Lung microvascular endothelial cell (primary cell): Measurements from ENCODE around the gene NHS. TPM values are rescaled to one million over a fixed set of nuclear protein-coding genes. Genes with fewer than 3 reads are reported as not detected.

Experiments used
- DNase-seq, 2 donors: peaks; one replicate each; pipeline versions ENCODE4 v3.0.0 to v3.0.0-alpha.2; 2010; ENCODE audit warnings: low read depth in 2 of 2
- total RNA-seq: library from RNA; depleted of rRNA; stranded (reverse); fragments of >200 nt; gene quantifications from 2 replicates; pipeline ENCODE4 v1.2.1, GENCODE V29; 2014

Gene NHS
- total RNA-seq, 1 donor from 2014 or later: under 0.01 TPM

DNA sequence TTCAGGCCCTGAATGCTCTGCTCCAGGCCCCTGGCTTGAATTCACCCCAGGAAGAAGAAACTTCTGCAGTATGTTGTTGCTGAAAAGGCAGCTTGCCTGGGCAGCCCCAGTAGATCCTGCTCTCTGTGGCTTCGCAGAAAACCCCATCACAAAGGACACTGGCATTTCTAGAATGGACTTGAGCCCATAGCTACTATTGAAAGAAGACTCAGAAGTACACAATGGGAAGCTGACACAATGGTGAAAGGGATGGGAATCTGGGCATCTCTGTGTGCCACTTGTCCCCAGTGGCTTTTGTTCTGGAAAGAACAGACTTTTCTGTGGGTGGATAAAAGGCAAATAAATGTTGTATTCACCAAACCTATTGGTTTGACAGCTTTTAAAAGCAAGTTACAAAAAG, 294.9 kb downstream of the NHS start:
- no peak for DNase-seq

DNA sequence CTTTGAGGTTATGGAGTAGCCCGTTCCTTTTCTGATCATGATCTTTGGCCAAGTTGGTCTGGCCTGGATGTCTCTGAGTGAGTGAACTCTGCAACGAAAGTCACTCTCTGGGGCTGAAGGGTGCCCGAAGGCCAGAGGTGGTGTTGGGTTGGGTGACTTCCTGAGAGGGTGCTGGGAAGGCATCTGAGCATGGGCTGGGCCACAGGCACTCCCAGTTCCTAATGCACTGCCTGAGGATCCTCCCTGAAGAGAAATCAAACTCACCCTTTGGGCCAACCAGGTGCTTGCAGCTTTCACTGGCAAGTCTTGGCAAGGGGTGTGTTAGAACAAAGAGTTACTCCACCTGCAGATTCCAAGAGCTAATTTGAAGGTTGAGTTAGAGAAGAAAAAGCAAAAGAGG, 295.9 kb downstream of the NHS start:
- no peak for DNase-seq

DNA sequence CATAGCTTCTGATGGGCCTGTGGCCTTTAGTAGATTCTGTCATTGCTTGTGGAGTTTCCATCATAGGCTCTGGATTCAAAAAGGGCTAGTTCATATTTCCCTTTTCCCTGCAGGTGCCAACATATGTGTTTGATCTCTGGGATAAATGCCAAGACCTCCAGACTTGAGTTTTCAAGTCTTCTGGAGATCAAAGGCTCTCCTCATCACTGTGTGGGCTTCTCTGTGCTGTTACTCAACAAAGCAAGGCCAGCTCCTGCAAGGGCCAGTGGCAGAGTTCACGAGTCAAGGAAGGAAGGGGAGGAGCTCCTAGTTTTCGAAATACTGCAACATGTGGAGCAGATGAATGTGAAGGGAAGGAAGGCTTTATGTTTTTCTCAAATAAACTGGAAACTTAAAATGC, 299.6 kb downstream of the NHS start:
- DNase-seq: peak; percentile 6 to 7

DNA sequence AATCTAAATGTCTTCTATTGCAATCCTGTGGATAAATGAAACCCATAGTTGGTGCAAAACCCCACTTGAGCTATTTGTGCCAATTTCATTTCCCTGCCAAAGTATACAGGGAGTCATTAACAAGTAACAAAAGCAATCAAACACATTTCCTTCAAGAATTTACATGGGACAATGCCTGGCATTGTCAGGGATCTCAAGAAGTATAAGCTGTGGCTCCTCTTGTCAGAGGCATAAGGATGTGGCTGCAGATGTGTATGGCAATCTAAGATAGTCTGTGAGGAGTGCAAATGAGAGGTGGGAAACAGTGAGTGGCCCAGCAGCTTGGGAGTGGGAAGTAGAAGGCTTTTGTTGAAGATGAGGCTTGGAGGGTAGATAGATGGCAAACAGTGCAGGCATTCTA, 304.3 kb downstream of the NHS start:
- no peak for DNase-seq

DNA sequence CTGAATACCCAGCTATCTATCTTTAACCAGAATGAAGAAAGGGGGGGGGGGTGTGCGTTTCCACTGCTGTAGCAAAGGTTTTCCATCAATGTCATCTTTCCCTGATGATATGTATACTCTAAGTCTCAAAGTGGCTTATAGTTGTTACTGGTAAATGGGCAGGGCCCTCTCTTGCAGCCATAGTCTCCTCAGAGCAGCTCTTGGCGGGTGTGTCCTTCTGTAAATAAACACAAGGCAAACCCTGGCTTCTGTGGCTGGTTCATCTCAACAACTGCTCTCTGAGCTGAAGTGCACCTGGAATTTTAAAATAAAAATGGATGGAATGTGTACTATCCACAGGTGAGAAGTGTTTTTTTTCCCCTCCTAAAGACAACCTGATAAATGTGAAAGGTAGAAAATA, 304.8 kb downstream of the NHS start:
- DNase-seq: no peak

DNA sequence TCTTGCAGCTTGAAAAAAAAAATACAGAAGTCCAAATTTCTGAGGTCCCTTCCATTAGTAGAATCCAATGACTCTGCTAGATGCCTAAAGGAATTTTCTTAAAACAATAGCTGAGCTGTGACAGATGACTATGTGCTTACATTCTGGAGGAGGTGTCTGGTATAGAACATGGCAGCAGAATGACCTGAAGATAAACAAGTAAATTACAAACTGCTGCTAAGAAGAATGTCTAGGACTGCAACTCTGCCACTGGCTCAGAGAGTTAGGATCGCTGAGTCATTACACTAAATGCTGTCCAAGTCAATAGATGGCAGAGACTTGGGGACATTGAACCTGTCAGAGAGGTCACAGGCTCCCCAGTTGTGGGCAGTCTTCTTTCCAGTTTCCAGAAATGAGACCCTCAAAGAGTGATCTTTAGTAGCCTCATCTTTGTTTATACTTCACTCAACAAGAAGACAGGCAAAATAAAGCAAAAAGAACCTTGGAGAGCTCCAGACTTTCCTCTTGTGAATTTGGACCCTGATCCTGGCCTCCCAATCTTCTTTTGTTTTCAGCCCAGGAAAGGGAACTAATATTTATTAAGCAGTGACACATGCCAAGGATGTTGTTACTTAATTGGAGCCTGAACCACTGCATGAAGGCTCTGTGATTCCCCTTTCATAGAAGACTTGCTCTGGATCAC, 305.9 kb downstream of the NHS start:
- no peak for DNase-seq

DNA sequence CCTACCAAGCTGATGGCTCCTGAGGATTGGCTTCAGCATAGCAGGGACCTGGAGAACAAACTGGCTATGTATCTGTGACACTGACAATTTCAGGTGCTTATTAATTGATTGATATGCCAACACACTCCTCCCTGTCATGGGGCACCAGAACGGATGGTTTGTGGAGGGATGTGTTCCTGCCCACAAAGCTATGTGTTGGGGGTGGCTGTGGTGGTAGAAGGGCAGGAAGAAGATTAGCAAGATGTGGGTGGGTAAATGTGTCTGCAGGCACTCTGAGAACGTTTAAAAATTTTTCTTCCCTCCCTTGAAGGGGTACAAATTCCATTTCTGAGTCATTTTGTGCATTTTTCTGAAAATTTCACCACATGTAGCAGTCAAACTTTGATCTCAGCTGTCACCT, 307.3 kb downstream of the NHS start:
- no peak for DNase-seq

DNA sequence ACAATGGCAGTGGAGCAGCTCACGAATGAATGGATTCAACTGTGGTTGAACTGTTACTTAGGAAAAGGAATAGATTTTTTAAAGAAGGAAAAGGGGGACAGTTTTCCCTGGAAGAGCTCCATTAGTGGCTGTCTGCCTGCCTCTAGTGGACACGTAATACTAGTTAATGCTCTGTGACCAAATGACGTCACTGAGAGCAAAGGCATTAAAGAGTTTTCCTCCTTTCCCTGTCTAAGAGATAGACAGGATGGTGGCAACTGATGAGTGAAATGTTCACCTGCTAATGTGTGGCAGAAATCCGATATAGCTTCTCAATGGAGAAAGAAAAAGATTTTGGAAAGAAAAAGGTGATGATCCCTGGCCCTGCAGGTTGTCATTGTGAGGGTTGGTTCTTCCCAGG, 310.0 kb downstream of the NHS start:
- DNase-seq: no peak

DNA sequence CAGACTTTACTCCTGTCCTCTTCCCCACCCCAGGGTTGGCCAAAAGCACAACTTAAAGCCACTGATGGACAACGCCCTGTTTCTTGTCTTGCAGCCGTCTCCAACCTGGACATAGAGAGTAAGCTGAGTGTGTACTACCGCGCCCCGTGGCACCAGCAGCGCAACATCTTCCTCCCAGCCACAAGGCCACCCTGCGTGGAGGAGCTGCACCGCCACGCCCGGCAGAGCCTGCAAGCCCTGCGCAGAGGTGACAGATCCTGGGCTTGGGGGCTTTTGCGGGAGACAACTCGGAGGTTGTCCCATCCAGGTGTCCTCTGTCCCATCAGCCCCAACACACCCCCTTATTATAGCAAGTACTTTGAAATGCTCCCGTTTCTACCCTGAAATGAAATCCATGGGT, 312.6 kb downstream of the NHS start:
- DNase-seq: no peak

DNA sequence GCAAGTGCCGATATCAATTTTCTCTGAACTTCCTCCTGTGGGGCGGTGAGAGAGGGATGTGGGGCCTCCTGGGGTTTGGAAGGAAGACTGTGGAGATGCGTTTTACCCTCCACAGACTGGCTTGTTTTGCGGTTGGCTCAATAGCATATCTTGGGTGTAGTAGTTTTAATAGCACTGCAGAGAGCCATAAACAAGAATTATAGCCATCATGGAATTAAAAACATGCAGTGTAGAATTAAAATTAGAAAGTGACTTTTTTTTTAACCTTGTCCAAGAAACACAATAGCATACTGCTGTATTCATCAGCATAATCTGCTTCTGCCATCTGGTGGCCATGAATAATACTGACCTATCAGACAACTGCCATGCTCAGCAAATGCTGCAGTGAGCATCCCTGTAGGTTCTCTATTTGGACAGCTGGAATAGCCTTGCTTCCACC, 315.0 kb downstream of the NHS start:
- peak; percentile 68 to 81 for DNase-seq

DNA sequence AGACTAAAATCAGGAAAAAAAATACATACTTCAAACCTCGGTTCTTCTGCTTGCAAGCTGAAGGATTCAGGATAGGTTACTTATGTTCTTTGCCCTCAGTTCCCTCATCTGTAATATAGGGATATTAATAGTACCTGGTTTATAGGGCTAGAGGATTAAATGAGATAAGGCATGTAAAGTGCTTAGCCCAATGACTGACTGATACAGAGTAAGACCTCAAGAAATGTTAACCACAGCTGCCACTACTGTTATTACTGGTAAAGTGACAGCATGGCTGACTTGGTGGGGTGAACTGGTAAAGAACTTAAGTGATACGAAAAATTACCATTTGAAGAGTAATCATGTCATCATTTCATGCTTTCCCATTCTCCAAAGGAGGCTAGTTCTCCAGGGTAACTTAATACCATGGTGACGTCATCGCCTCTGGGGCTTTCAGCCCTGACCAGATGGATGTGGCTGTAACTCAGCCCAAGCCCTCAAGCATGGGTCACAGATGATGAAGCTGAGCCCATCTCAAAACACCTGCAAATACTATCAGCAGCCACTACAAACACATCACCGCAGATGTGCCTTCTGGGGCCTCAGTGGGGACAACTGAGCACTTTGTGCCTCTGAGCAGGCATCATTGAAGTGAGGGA, 317.8 kb downstream of the NHS start:
- no peak for DNase-seq

DNA sequence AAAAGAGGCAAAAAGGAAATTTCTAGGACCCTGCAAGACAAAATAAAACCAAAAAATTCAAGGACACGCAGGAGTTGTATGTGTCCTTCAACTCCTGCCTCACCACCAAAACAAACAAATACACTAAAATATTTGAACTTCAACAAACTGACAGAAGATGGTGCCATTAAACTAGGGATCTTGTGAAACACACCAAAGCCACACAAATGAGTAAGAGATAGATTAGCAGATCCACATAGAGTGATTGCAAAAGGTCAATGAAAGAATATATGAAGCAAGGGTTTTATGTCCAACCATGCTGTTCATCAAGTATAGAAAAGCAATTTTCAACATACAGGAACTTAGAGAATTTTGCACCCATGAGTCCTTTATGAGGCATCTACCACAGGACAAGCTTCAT, 322.2 kb downstream of the NHS start:
- DNase-seq: peak; percentile 2 to 52

DNA sequence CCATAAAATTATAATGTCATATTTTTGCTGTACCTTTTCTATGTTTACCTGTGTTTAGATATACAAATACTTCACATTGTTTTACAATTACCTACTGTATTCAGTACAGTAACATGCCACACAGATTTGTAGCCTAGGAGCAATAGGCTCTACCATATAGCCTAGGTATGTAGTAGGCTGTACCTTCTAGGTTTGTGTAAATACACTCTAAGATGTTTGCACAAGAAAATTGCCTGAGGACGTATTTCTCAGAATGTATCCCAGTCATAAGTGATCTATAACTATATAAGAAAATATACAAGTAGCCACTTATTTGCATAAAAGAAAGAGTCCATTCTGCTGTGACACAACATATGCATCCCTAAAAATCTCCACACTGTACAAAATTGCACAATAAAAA, 326.0 kb downstream of the NHS start:
- DNase-seq: no peak

DNA sequence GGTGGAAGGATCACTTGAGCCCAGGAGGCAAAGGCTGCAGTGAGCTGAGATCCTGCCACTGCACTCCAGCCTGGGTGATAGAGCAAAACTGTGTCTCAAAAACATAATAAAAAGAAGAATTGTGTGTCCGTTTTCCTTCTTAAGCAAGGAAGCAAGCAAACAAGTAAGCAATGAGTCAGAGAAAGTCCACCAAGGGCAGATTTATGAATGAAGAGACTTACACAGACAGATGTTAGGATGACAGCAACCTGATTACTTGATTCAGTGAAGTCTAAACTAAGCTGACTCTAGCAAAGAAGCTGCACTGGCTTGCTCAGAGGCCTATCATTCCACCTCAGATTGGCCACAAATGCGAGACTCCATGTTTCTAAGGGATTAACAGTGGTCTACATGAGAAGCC, 328.2 kb downstream of the NHS start:
- DNase-seq: no peak

DNA sequence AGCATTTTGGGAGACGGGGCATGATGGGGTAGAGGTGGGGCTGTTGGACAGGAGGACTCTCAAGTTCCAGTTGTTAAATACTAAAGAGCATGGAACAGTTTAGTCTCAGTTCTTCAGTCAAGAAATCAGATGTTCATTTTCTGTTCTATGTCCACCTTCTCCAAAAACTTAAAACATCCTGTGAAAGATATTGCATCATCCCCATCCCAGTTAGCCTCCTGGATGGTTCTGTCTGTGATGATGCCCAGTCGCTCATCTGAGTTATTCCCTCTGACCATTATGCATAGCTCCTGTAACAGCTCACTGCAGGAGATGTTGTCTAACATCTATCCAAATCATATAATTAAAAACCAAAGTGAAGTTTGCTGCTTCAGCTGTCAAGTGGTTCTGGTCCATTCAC, 330.2 kb downstream of the NHS start:
- DNase-seq: no peak

DNA sequence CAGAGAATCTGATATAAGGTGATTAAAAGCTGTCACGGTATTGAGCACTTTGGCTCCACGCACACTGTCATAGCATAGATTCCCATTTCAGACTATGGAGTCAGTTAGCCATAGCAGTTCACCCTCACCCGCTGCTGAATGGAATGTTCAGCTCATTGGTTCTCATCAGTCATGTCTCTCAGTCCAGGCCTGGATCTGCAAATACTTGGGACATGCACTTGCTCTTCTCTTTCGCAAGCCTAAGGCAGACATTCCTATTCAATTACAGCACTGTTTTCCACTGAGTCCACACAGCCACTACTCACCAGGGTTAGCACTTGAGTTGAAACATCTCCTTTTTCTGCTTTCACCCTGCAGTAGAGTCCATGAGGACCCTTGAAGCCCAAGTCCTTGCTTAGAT, 331.7 kb downstream of the NHS start:
- DNase-seq: no peak

DNA sequence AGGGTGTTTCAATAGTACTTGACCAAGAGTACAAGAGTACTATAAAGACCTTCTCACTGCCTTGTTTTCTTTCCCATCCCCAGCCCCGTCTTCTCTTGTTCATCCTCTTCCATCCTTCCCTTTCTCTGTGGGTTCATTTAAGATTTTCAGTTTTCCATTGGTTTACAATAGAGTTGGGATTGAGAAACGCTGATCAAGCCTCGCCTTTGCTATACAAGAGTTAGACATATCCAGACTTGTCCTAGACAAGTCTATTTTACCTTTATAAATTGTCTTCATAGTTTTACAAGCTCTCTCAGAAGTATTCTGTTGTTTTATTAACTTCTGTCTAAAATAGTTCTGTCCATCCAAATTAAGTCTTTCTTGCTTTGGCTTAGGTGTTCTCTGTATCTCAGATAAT, 332.7 kb downstream of the NHS start:
- DNase-seq: no peak

DNA sequence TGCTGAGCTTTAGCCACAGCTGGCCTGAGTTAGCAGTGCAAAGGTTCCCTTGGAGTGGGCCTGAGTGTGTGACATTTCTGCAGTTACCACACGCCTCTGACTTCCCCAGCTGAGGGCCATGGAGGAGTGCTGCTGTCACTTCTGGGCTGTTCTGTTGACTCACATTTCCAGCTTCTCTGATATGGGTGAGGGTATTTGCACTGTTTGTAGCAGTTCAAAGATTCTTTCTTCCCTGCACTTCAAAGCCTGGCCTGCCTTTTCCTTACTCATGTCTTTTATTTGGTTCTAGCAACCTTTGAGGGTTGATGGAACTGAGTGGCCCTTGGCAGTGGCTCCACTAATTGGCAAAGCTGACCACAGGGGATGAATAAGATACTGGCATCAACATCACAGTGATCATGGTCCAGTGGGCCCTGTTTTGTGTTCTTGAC, 335.9 kb downstream of the NHS start:
- DNase-seq: no peak

DNA sequence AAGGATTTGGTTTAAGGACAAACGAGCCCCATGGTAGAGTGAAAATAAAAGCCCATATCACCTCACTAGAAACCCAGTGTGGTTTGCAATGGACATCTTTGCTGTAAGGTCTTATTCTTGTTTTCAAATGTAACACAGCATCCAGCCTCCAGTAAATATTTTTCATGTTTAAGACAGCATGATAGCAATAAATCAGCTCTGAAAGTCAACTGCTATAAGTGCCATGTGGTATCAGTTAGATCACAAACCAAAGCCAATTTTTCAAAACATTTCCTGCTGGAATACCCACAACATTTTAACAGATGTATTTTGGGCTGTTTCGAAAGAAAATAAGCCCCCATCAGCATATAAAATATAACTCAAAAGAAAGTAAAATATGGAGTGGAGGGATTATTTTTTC, 338.3 kb downstream of the NHS start:
- no peak for DNase-seq

DNA sequence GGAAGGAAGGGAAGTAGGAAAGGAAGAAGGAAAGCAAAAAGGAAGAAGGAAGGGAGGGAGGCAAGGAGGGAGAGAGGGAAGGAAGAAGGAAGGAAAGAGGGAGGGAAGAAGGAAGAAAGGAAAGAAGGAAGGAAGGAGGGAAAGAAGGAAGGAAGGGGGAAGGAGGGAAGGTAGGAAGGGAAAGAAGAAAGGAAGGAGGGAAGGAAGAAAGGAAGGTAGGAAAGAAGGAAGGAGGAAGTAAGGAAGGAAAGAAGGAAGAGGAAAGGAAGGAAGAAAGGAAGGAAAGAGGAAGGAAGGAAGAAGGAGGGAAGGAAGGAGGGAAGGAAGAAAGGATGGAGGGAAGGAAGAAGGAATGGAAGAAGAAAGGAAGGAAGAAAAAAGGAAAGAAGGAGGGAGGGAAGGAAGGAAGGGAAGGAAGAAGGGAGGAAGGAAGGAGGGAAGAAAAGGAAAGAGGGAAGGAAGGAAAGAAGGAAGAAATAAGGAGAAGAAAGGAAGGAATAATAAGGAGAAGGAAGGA, 343.7 kb downstream of the NHS start:
- no peak for DNase-seq

DNA sequence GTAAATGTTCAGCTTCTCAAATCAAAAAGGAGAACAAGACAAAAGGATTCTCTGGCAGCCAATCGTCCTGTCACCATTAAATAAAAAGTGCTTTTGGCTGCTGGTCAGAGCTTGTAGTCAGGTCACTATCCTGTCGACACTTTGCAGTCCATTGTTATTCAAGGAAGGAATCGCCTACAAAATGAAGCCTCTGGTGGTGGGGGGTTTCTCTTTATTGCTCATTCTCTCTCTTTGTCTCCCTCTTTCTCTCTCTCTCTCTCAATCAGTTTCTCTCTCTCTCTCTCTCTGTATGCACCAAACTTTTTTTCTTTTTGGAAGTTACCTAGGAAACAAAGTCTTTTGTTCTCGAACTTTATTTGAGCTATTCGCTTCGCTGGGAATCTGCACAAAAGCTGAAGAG, 344.7 kb downstream of the NHS start:
- DNase-seq: peak in 1 of 2 donors; percentile 51

DNA sequence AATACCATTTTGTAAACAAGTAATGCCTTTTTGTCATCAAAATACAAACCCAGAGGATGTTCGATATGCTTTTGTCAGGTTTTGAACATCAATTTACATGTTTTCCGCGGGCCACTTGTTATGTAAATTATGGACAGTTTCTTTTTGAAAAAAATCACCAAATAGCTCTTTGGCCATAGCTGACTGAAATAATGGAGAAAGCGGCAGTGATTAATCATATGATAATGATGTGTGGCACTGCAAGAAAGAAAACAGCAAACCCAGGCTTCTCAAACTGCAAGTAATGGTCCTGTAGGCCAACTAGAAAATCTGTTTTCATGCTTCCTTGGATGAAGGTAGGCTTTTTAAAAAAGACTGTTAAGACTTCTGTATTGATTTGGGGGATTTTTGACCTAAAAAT, 346.7 kb downstream of the NHS start:
- no peak for DNase-seq

DNA sequence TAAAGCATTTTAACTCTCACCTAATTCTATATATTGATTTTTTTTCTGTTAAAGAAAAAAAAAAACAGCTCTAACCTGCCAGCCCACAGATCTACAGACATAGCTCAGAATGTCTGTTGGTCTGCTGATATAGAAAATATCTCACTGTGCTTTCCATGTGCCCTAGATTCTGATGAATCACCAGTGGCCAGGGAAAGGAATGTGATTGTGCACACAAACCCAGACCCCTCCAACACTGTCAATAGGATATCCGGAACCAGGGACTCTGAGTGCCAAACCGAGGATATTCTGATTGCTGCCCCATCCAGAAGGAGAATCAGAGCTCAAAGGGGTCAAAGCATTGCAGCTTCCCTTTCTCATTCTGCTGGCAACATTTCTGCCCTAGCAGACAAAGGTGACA, 350.2 kb downstream of the NHS start:
- peak; percentile 28 to 69 for DNase-seq
